PC-3 (cell line): ENCODE data around the gene SFMBT2.

Source experiments
- EZH2 ChIP-seq: fragments of 300-600 bp; sonication (generic); IDR thresholded peaks from one replicate; pipeline ENCODE4 v1.6.1; 2017; ENCODE audit warnings: antibody characterized with exemption, mild to moderate bottlenecking, low read length; ENCODE audit not compliant: unreplicated experiment
- EZH2phosphoT487 ChIP-seq: fragments of 300-600 bp; sonication (generic); IDR thresholded peaks from 2 replicates; pipeline ENCODE4 v1.6.1; 2018; ENCODE audit warnings: mild to moderate bottlenecking, antibody characterized with exemption, low read length, borderline replicate concordance
- TF ChIP-seq, protein P1 (sequence below): fragments of 300-600 bp; sonication (generic); conservative IDR thresholded peaks from 2 replicates; pipeline ENCODE4 v1.5.1; 2017; ENCODE audit warnings: antibody characterized with exemption, low read depth, mild to moderate bottlenecking, low read length

- TF ChIP-seq, protein P1, sequence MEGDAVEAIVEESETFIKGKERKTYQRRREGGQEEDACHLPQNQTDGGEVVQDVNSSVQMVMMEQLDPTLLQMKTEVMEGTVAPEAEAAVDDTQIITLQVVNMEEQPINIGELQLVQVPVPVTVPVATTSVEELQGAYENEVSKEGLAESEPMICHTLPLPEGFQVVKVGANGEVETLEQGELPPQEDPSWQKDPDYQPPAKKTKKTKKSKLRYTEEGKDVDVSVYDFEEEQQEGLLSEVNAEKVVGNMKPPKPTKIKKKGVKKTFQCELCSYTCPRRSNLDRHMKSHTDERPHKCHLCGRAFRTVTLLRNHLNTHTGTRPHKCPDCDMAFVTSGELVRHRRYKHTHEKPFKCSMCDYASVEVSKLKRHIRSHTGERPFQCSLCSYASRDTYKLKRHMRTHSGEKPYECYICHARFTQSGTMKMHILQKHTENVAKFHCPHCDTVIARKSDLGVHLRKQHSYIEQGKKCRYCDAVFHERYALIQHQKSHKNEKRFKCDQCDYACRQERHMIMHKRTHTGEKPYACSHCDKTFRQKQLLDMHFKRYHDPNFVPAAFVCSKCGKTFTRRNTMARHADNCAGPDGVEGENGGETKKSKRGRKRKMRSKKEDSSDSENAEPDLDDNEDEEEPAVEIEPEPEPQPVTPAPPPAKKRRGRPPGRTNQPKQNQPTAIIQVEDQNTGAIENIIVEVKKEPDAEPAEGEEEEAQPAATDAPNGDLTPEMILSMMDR: no peak
- TF ChIP-seq EZH2phosphoT487: no peak
- TF ChIP-seq EZH2: no peak
Measured at GRCh38 chr10:7338469-7338868, 72.4 kb downstream of the SFMBT2 start.
